Activated B cell treated with CpG ODN at 0.5 μM for 24 hours (primary cell): Measurements from ENCODE around the gene ABHD17C. TPM values are rescaled to one million over a fixed set of nuclear protein-coding genes. Genes with fewer than 3 reads are reported as not detected.

Source experiments
- ATAC-seq: fragments of 200-7000 bp; cut with Tn5 transposase; one replicate; pipeline ENCODE4 v1.10.0; 2021; ENCODE audit warnings: low read depth, mild to moderate bottlenecking, moderate library complexity
- CTCF ChIA-PET: fragments of 350-600 bp; sonication (Branson Sonifier 250); formaldehyde crosslinking; loops from one replicate; lab custom pipeline; 2021; ENCODE audit warnings: antibody characterized with exemption; lab: Charles Lee
- POLR2A ChIA-PET: fragments of 350-600 bp; sonication (Branson Sonifier 250); formaldehyde crosslinking; loops from one replicate; lab custom pipeline; 2021; ENCODE audit warnings: antibody characterized with exemption; lab: Charles Lee
- DNase-seq: peaks from one replicate; pipeline ENCODE4 v3.0.0; 2022
- H3K27ac Mint-ChIP-seq: one replicate; pipeline ENCODE4 v1.8.0; 2020; ENCODE audit warnings: mixed read lengths
- H3K27me3 Mint-ChIP-seq: one replicate; pipeline ENCODE4 v1.8.0; 2021; ENCODE audit warnings: mixed read lengths
- H3K36me3 Mint-ChIP-seq: one replicate; pipeline ENCODE4 v1.8.0; 2021; ENCODE audit warnings: low read depth, mixed read lengths
- H3K4me1 Mint-ChIP-seq: one replicate; pipeline ENCODE4 v1.8.0; 2021; ENCODE audit warnings: mixed read lengths
- H3K4me3 Mint-ChIP-seq: one replicate; pipeline ENCODE4 v1.8.0; 2020; ENCODE audit warnings: mild to moderate bottlenecking, mixed read lengths
- H3K9me3 Mint-ChIP-seq: one replicate; pipeline ENCODE4 v1.8.0; 2020; ENCODE audit warnings: mixed read lengths
- CTCF ChIP-seq: fragments of 200-600 bp; IDR thresholded peaks from one replicate; pipeline ENCODE4 v1.8.0; 2022; ENCODE audit warnings: antibody characterized with exemption, mild to moderate bottlenecking
- intact Hi-C: fragments of 100-400 bp; cut with micrococcal nuclease; formaldehyde crosslinking; loops from one replicate; pipeline ENCODE4 v1.15.1; 2024
- total RNA-seq: library from RNA; stranded (reverse); gene quantifications from 2 replicates; pipeline ENCODE4 v1.2.3, GENCODE V29; 2022

Gene ABHD17C
- total RNA-seq, 1 donor from 2014 or later: 2.4 TPM

GRCh38 chr15:80660119-80660518, 35.0 kb upstream of the ABHD17C start:
- Mint-ChIP-seq H3K4me3 (no peak overlapping the region), H3K36me3 (no peaks in the 10 kb centered on the region), H3K27ac (no peak overlapping the region), H3K27me3 (peaks cover 2% of the 10 kb centered on the region), H3K9me3 (peaks cover 6% of the 10 kb centered on the region), H3K4me1 (no peaks in the 10 kb centered on the region)
- intact Hi-C loops: no loop called here
- DNase-seq (no peak), ATAC-seq (no peak)
- CTCF ChIA-PET: no interaction called here
- no peak for TF ChIP-seq CTCF
- POLR2A ChIA-PET: no interaction called here

- no peak overlapping the region for H3K27ac Mint-ChIP-seq
- CTCF ChIA-PET: no interaction called here
Observed at GRCh38 chr15:80662129-80662528, 33.0 kb upstream of the ABHD17C start.

GRCh38 chr15:80662757-80663553, 32.2 kb upstream of the ABHD17C start:
- no peak overlapping the region for H3K4me3 Mint-ChIP-seq
- no peak for DNase-seq
- intact Hi-C loops: no loop called here
- no peak overlapping the region for H3K27ac Mint-ChIP-seq
- POLR2A ChIA-PET: no interaction called here
- H3K27me3 Mint-ChIP-seq: peaks cover 4% of the 10 kb centered on the region
- CTCF ChIA-PET: no interaction called here
- no peaks in the 10 kb centered on the region for H3K36me3 Mint-ChIP-seq
- ATAC-seq: no peak
- TF ChIP-seq CTCF: no peak
- H3K9me3 Mint-ChIP-seq: no peaks in the 10 kb centered on the region
- no peaks in the 10 kb centered on the region for H3K4me1 Mint-ChIP-seq

More at GRCh38 chr15:80662129-80662528, 33.0 kb upstream of the ABHD17C start:
- H3K27me3 Mint-ChIP-seq: peaks cover 4% of the 10 kb centered on the region
- no peak overlapping the region for H3K4me3 Mint-ChIP-seq
- intact Hi-C loops: no loop called here
- no peaks in the 10 kb centered on the region for H3K4me1 Mint-ChIP-seq
- POLR2A ChIA-PET: no interaction called here
- no peak for TF ChIP-seq CTCF
- no peak for ATAC-seq
- H3K9me3 Mint-ChIP-seq: no peaks in the 10 kb centered on the region
- no peaks in the 10 kb centered on the region for H3K36me3 Mint-ChIP-seq
- no peak for DNase-seq

GRCh38 chr15:80665151-80665550, 30.0 kb upstream of the ABHD17C start:
- intact Hi-C loops: no loop called here
- H3K36me3 Mint-ChIP-seq: no peaks in the 10 kb centered on the region
- ATAC-seq: no peak
- H3K27me3 Mint-ChIP-seq: peaks cover 4% of the 10 kb centered on the region
- H3K27ac Mint-ChIP-seq: no peak overlapping the region
- no peak overlapping the region for H3K4me3 Mint-ChIP-seq
- H3K4me1 Mint-ChIP-seq: no peaks in the 10 kb centered on the region
- ChIA-PET CTCF (no interaction called here), POLR2A (no interaction called here)
- no peaks in the 10 kb centered on the region for H3K9me3 Mint-ChIP-seq
- DNase-seq: no peak
- TF ChIP-seq CTCF: no peak

- Mint-ChIP-seq H3K27me3 (peaks cover 4% of the 10 kb centered on the region), H3K4me3 (no peak overlapping the region), H3K27ac (no peak overlapping the region), H3K36me3 (no peaks in the 10 kb centered on the region), H3K9me3 (no peaks in the 10 kb centered on the region), H3K4me1 (no peaks in the 10 kb centered on the region)
- ChIA-PET POLR2A (interaction anchor here (0.6 kb wide), 1 partner anchor 133 kb away, joined by 8 read pairs; no protein-coding TSS in a partner anchor), CTCF (no interaction called here)
- no peak for TF ChIP-seq CTCF
- ATAC-seq: no peak
- no peak for DNase-seq
- intact Hi-C loops: no loop called here
Observed at GRCh38 chr15:80667936-80668335, 27.2 kb upstream of the ABHD17C start.
